ENCODE results near the gene TANGO6. TPM values are rescaled to one million over a fixed set of nuclear protein-coding genes. Genes with fewer than 3 reads are reported as not detected.

TANGO6 gene
- total RNA-seq, 1 donor from 2014 or later: 11.1 TPM

DNA sequence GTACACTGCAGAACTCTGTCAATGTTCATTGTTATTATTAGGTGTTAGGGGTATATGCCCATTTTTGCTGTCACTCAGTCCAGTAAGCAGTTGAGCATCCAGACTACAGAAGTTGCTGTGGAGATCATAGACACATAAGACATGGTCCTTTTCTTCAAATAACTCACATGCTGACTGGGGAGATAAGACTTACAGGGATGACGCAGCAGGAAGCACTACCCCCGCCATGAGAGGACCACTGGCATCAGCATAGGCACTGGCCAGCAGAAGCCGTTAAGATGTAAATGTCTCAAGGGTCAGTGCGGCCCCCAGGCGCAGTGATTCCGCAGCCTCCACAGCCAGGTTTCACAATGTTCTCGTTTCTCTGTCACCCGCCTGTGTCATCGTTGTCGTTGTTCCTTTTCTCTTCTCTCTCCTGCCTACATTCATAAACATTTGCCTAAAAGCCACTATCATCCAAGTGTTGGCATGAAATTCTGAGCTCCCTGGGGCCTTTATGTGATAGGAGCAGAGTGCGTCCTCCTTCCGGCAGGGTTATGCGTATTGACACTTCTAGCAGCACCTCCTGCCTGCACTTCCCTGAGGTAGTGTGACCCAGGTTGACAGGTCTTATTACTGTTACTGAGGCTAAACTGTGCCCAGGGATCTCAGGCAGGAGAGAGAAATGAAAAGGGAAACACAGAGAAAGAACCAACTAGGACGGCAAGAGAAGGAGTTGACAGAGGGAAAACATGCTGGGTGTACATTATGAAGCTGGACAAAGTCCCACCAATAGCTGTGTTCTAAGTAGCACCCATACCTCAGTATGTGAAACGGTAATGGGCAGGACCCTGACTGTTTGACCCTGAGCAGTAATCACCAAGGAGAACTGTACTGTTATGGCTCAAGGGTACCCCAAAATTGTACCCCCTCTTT is 17.9 kb downstream of the TANGO6 start:
- Mint-ChIP-seq H3K9me3 (ENCODE audit: low read depth) (peaks cover 3% of the 10 kb centered on the region), H3K4me1 (ENCODE audit: low read depth) (no peaks in the 10 kb centered on the region), H3K36me3 (ENCODE audit: low read depth) (peaks cover 8% of the 10 kb centered on the region), H3K4me3 (ENCODE audit: unreplicated experiment) (no peak overlapping the region), H3K27ac (ENCODE audit: unreplicated experiment) (no peak overlapping the region), H3K27me3 (ENCODE audit: low read depth) (no peaks in the 10 kb centered on the region)
- DNase-seq (ENCODE audit: low spot score): no peak
- TF ChIP-seq, protein P1, sequence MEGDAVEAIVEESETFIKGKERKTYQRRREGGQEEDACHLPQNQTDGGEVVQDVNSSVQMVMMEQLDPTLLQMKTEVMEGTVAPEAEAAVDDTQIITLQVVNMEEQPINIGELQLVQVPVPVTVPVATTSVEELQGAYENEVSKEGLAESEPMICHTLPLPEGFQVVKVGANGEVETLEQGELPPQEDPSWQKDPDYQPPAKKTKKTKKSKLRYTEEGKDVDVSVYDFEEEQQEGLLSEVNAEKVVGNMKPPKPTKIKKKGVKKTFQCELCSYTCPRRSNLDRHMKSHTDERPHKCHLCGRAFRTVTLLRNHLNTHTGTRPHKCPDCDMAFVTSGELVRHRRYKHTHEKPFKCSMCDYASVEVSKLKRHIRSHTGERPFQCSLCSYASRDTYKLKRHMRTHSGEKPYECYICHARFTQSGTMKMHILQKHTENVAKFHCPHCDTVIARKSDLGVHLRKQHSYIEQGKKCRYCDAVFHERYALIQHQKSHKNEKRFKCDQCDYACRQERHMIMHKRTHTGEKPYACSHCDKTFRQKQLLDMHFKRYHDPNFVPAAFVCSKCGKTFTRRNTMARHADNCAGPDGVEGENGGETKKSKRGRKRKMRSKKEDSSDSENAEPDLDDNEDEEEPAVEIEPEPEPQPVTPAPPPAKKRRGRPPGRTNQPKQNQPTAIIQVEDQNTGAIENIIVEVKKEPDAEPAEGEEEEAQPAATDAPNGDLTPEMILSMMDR (IDR thresholded peaks at IDR 0.05): no peak

DNA sequence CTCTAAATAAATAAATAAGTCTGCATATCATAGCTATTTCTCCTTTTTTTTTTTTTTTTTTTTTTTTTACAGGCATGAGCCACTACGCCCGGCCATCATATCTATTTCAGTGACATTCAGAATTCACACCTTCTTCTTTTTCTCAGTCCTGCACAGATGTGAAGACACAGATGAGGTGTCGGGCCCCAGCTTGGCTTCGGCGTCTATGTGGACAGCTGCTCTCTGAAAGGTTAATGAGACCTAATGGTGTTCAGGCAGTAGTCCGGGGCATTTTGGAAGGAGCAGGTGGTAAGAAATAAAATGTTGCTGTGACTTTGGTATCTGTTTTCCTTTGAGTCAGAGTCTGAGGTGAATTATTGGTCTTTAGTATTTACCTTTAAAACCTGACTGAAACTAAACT is 23.6 kb downstream of the TANGO6 start:
- H3K9me3 Mint-ChIP-seq (ENCODE audit: low read depth): no peaks in the 10 kb centered on the region
- H3K27me3 Mint-ChIP-seq (ENCODE audit: low read depth): no peaks in the 10 kb centered on the region
- TF ChIP-seq, protein P1 (IDR thresholded peaks at IDR 0.05): no peak
- H3K4me3 Mint-ChIP-seq (ENCODE audit: unreplicated experiment): no peak overlapping the region
- no peak for DNase-seq (ENCODE audit: low spot score)
- H3K27ac Mint-ChIP-seq (ENCODE audit: unreplicated experiment): no peak overlapping the region
- peaks cover 17% of the 10 kb centered on the region for H3K36me3 Mint-ChIP-seq (ENCODE audit: low read depth)
- H3K4me1 Mint-ChIP-seq (ENCODE audit: low read depth): no peaks in the 10 kb centered on the region

DNA sequence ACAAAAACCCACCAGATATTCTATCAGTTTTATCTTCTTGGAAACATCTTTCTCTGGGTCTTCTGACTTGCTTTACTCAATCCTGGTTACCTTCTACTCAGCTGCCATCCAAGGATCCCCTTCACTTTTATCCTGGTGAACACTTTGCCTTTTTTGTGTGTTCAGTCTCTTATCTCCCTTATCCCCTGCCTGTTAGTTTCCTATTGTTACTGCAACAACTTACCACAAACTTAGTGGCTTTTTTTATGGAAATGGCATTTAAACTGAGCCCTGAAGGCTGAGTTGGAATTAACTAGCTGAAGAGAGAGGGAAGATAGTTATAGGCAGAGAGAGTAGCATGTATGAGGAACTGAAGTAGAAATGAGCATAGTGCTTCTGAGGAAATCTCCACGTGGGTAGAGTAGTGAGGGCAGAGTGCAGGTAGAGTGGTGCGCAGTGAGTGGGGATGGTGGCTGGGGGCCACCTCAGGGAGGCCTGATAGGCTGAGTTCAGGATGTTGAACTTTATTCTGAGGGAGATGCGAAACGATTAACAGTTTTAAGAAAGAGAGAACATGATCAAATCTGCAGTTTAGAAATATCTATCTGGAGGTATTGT is 26.3 kb downstream of the TANGO6 start:
- Mint-ChIP-seq H3K36me3 (ENCODE audit: low read depth) (peaks cover 22% of the 10 kb centered on the region), H3K4me1 (ENCODE audit: low read depth) (no peaks in the 10 kb centered on the region), H3K4me3 (ENCODE audit: unreplicated experiment) (no peak overlapping the region), H3K9me3 (ENCODE audit: low read depth) (no peaks in the 10 kb centered on the region), H3K27me3 (ENCODE audit: low read depth) (no peaks in the 10 kb centered on the region), H3K27ac (ENCODE audit: unreplicated experiment) (no peak overlapping the region)
- TF ChIP-seq, protein P1 (IDR thresholded peaks at IDR 0.05): no peak
- no peak for DNase-seq (ENCODE audit: low spot score)

DNA sequence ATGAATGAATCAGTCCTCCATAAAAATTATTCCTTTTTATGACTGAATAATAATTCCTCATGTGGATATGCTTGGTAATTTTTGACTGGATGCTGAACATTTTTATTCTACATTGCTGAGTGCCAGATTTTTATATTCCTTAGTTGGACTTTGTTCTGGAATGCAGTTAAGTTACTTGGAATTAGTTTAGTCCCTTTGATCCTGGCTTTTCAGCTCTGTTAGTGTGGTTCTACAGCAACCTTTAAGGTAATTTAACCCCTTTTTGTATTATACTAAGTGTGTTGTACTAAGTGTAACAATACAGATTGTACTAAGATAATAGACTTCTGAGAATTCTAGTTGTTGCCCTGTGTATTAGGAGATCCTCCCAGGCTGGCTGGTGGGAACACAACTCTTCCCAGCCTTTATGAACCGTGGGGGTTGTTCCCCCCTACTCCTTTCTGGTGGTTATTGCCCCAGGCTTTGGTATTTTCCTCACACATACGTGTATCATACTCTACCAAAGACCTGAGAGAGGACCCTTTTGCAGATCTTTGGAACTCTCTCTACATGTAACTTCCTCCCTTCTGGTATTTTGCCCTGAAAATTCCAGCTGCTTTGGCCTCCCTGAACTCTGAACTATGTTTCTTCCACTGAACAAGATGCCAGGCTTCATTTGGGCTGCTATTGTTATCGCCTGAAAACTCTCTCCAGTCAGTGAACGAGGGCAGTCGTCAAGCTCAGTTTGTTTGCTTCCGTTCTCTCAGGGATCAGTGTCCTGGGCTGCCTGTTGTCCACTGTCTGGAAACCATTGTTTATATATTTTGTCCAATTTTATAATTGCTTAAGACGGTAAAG is 30.5 kb downstream of the TANGO6 start:
- Mint-ChIP-seq H3K36me3 (ENCODE audit: low read depth) (peaks cover 25% of the 10 kb centered on the region), H3K27ac (ENCODE audit: unreplicated experiment) (no peak overlapping the region), H3K9me3 (ENCODE audit: low read depth) (no peaks in the 10 kb centered on the region), H3K27me3 (ENCODE audit: low read depth) (no peaks in the 10 kb centered on the region), H3K4me3 (ENCODE audit: unreplicated experiment) (no peak overlapping the region), H3K4me1 (ENCODE audit: low read depth) (no peaks in the 10 kb centered on the region)
- no peak for DNase-seq (ENCODE audit: low spot score)
- TF ChIP-seq, protein P1 (IDR thresholded peaks at IDR 0.05): no peak

DNA sequence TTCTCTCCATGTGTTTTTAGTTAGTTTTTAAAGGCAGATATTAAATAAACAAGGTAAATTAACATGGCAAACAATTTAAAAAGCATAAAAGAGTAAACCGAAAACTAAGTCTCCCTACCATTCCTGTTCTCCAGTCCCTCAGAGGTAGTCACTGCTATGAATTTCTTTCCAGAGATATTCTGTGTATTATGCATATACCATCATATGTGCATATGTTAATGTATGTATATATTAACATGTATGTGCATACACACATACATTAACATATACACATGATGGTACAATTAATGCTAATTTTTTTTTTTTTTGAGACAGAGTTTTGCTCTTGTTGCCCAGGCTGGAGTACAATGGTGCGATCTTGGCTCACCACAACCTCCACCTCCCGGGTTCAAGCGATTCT is 32.5 kb downstream of the TANGO6 start:
- Mint-ChIP-seq H3K27me3 (ENCODE audit: low read depth) (no peaks in the 10 kb centered on the region), H3K27ac (ENCODE audit: unreplicated experiment) (no peak overlapping the region), H3K4me1 (ENCODE audit: low read depth) (no peaks in the 10 kb centered on the region), H3K4me3 (ENCODE audit: unreplicated experiment) (no peak overlapping the region), H3K9me3 (ENCODE audit: low read depth) (no peaks in the 10 kb centered on the region), H3K36me3 (ENCODE audit: low read depth) (peaks cover 17% of the 10 kb centered on the region)
- no peak for DNase-seq (ENCODE audit: low spot score)
- TF ChIP-seq, protein P1 (IDR thresholded peaks at IDR 0.05): no peak
